ENCODE results near the gene FAM156B. TPM values are rescaled to one million over a fixed set of nuclear protein-coding genes. Genes with fewer than 3 reads are reported as not detected.
"Not testable (repeated sequence)": the region's sequence is repeated elsewhere in the genome, so short reads cannot be mapped to it uniquely, and the experiment has no call there.

FAM156B gene
- total RNA-seq, 2 experiments from 2014 or later, result 9.2 to 13.0 TPM

- H3K4me1 ChIP-seq (ENCODE audit: insufficient read depth, low read length), result peaks cover 12% of the 10 kb centered on the region
- no peaks in the 10 kb centered on the region for H3K36me3 ChIP-seq (ENCODE audit: insufficient read depth, low read length)
- peaks cover 7% of the 10 kb centered on the region for H3K27me3 Mint-ChIP-seq
- H3K36me3 Mint-ChIP-seq (ENCODE audit: low read depth), result peaks cover 15% of the 10 kb centered on the region
- no peak for ATAC-seq (ENCODE audit: poor library complexity)
- peak overlapping the region; percentile 86 to 96 for H3K27ac ChIP-seq (ENCODE audit: low read depth in 1 of 2, low read length in 2 of 2)
- no peak for TF ChIP-seq CTCF (IDR thresholded peaks at IDR 0.05)
- no peaks in the 10 kb centered on the region for H3K9me3 ChIP-seq (ENCODE audit: control insufficient read depth in 1 of 2, insufficient read depth in 1 of 2, low read length in 2 of 2)
- peak overlapping the region; percentile 69 for H3K4me3 ChIP-seq (ENCODE audit: low read length)
- POLR2A ChIA-PET, result no interaction called here
- H3K4me1 Mint-ChIP-seq (ENCODE audit: low read depth), result peaks cover 9% of the 10 kb centered on the region
- no peaks in the 10 kb centered on the region for H3K9me3 Mint-ChIP-seq
- CTCF ChIA-PET, result no interaction called here
- peak overlapping the region; percentile 99 for H3K27ac Mint-ChIP-seq
- intact Hi-C loops (cut with DNase I, micrococcal nuclease), result no loop called here
- H3K27me3 ChIP-seq (ENCODE audit: control insufficient read depth in 1 of 2, insufficient read depth in 2 of 2, low read length in 2 of 2), result no peaks in the 10 kb centered on the region
- H3K4me3 Mint-ChIP-seq, result peak overlapping the region; percentile 94
- DNase-seq, result peak in 1 of 14 experiments; percentile 4
Measured at GRCh38 chrX:52933976-52934703, 37.0 kb downstream of the FAM156B start.

- no peaks in the 10 kb centered on the region for H3K9me3 ChIP-seq (ENCODE audit: control insufficient read depth in 1 of 2, insufficient read depth in 1 of 2, low read length in 2 of 2)
- H3K27me3 Mint-ChIP-seq, result peaks cover 7% of the 10 kb centered on the region
- CTCF ChIA-PET, result interaction anchor here (0.7 to 1.0 kb wide), 4 partner anchors 9 to 55 kb away, joined by 3 to 6 read pairs (median 4); no protein-coding TSS in a partner anchor
- H3K4me3 Mint-ChIP-seq, result peak overlapping the region; percentile 94
- no peaks in the 10 kb centered on the region for H3K9me3 Mint-ChIP-seq
- H3K4me1 ChIP-seq (ENCODE audit: insufficient read depth, low read length), result peaks cover 12% of the 10 kb centered on the region
- no peaks in the 10 kb centered on the region for H3K27me3 ChIP-seq (ENCODE audit: control insufficient read depth in 1 of 2, insufficient read depth in 2 of 2, low read length in 2 of 2)
- peak overlapping the region; percentile 99 for H3K27ac Mint-ChIP-seq
- POLR2A ChIA-PET, result interaction anchor here (0.7 to 1.1 kb wide), 5 partner anchors 11 to 1704 kb away, joined by 3 to 9 read pairs (median 3); partner anchors contain the start of gene KDM5C
- H3K4me3 ChIP-seq (ENCODE audit: low read length), result peak overlapping the region; percentile 69
- H3K36me3 ChIP-seq (ENCODE audit: insufficient read depth, low read length), result no peaks in the 10 kb centered on the region
- H3K4me1 Mint-ChIP-seq (ENCODE audit: low read depth), result peaks cover 9% of the 10 kb centered on the region
- intact Hi-C loops (cut with DNase I, micrococcal nuclease), result no loop called here
- peak overlapping the region; percentile 86 to 96 for H3K27ac ChIP-seq (ENCODE audit: low read depth in 1 of 2, low read length in 2 of 2)
- peak; percentile 72 for TF ChIP-seq CTCF (IDR thresholded peaks at IDR 0.05)
- peaks cover 15% of the 10 kb centered on the region for H3K36me3 Mint-ChIP-seq (ENCODE audit: low read depth)
- DNase-seq, result peak; percentile 80 to 99 (median 92)
- ATAC-seq (ENCODE audit: poor library complexity), result peak; percentile 96
Measured at GRCh38 chrX:52934704-52935469, 37.8 kb downstream of the FAM156B start.

GRCh38 chrX:52935470-52935784 lies 38.3 kb downstream of the FAM156B start:
- H3K4me1 Mint-ChIP-seq (ENCODE audit: low read depth); H3K27me3 Mint-ChIP-seq; H3K9me3 Mint-ChIP-seq; H3K36me3 ChIP-seq (ENCODE audit: insufficient read depth, low read length); H3K27me3 ChIP-seq (ENCODE audit: control insufficient read depth in 1 of 2, insufficient read depth in 2 of 2, low read length in 2 of 2); DNase-seq; intact Hi-C loops (cut with DNase I, micrococcal nuclease); H3K9me3 ChIP-seq (ENCODE audit: control insufficient read depth in 1 of 2, insufficient read depth in 1 of 2, low read length in 2 of 2): not testable (repeated sequence)
- Mint-ChIP-seq H3K4me3 (peak overlapping the region; percentile 94), H3K36me3 (ENCODE audit: low read depth) (peaks cover 15% of the 10 kb centered on the region), H3K27ac (peak overlapping the region; percentile 99)
- peak; percentile 11 for ATAC-seq (ENCODE audit: poor library complexity)
- ChIA-PET CTCF (interaction anchor here (0.7 to 1.0 kb wide), 4 partner anchors 10 to 55 kb away, joined by 3 to 6 read pairs (median 4); no protein-coding TSS in a partner anchor), POLR2A (interaction anchor here (0.7 to 1.1 kb wide), 5 partner anchors 12 to 1704 kb away, joined by 3 to 9 read pairs (median 3); partner anchors contain the start of gene KDM5C)
- peak overlapping the region; percentile 69 for H3K4me3 ChIP-seq (ENCODE audit: low read length)
- H3K27ac ChIP-seq (ENCODE audit: low read depth in 1 of 2, low read length in 2 of 2), result peak overlapping the region; percentile 86 to 96
- peaks cover 12% of the 10 kb centered on the region for H3K4me1 ChIP-seq (ENCODE audit: insufficient read depth, low read length)

GRCh38 chrX:52940704-52941103 lies 43.6 kb downstream of the FAM156B start:
- H3K4me1 ChIP-seq (ENCODE audit: insufficient read depth, low read length); H3K27ac Mint-ChIP-seq; DNase-seq; intact Hi-C loops (cut with DNase I, micrococcal nuclease); H3K27me3 Mint-ChIP-seq; ATAC-seq (ENCODE audit: poor library complexity); POLR2A ChIA-PET; H3K9me3 Mint-ChIP-seq; H3K27ac ChIP-seq (ENCODE audit: low read depth in 1 of 2, low read length in 2 of 2); H3K4me1 Mint-ChIP-seq (ENCODE audit: low read depth); H3K4me3 Mint-ChIP-seq; H3K36me3 Mint-ChIP-seq (ENCODE audit: low read depth); H3K27me3 ChIP-seq (ENCODE audit: control insufficient read depth in 1 of 2, insufficient read depth in 2 of 2, low read length in 2 of 2); CTCF ChIA-PET; H3K9me3 ChIP-seq (ENCODE audit: control insufficient read depth in 1 of 2, insufficient read depth in 1 of 2, low read length in 2 of 2); H3K36me3 ChIP-seq (ENCODE audit: insufficient read depth, low read length); H3K4me3 ChIP-seq (ENCODE audit: low read length): not testable (repeated sequence)

GRCh38 chrX:52941728-52942127 lies 44.6 kb downstream of the FAM156B start:
- ATAC-seq (ENCODE audit: poor library complexity); H3K4me3 Mint-ChIP-seq; CTCF ChIA-PET; H3K36me3 Mint-ChIP-seq (ENCODE audit: low read depth); DNase-seq; intact Hi-C loops (cut with DNase I, micrococcal nuclease); H3K4me3 ChIP-seq (ENCODE audit: low read length); H3K36me3 ChIP-seq (ENCODE audit: insufficient read depth, low read length); POLR2A ChIA-PET; H3K4me1 Mint-ChIP-seq (ENCODE audit: low read depth); H3K27me3 Mint-ChIP-seq; H3K4me1 ChIP-seq (ENCODE audit: insufficient read depth, low read length); H3K27ac Mint-ChIP-seq; H3K27me3 ChIP-seq (ENCODE audit: control insufficient read depth in 1 of 2, insufficient read depth in 2 of 2, low read length in 2 of 2); H3K27ac ChIP-seq (ENCODE audit: low read depth in 1 of 2, low read length in 2 of 2); H3K9me3 Mint-ChIP-seq; H3K9me3 ChIP-seq (ENCODE audit: control insufficient read depth in 1 of 2, insufficient read depth in 1 of 2, low read length in 2 of 2): not testable (repeated sequence)
